ENCODE measurements around the gene ZNF467.

The ZNF467 gene

DNA sequence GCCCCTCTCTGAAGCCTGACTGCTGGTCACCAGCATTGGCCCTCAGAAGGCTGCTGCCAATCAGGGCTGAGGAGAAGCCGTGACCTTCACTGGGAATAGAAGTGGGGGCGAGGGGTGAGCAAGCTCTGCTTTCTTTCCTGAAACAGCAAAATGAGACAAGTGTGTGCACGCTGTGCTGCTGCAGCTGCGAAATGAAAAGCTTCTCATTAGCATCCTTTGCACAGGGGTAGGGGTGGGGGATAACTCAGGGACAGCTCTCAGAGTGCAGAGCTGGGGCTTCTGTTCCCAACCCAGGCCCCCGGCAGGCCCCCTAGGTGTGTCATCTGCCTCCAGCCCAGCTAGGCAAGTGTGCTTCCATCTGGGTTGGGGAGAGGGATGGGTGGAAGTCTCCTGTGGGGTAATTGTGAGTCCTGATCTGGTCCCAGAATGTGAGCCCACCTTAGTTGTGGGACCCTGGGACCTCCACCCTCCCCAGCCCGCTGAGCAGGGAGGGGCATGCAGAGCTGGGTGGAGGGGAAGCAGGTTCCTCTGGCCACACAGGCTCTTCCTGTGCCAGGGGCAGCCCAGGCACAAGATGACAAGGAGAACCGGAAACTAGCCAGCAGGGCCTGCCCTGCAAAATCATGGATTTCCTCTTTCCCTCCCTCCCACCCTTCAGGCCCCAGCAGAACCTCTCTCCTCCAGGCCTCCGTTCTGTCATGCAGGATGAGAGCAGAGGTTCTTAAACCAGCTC is 22.2 kb downstream of the ZNF467 start:
- DNase-seq (ENCODE audit: low spot score): no peak

- DNase-seq (ENCODE audit: low spot score): no peak
Observed at GRCh38 chr7:149750122-149750845, 23.1 kb downstream of the ZNF467 start.

GRCh38 chr7:149748076-149748874 is 25.1 kb downstream of the ZNF467 start:
- DNase-seq (ENCODE audit: low spot score): no peak

GRCh38 chr7:149743476-149744255 is 29.7 kb downstream of the ZNF467 start:
- DNase-seq (ENCODE audit: low spot score): no peak

- DNase-seq (ENCODE audit: low spot score): peak; percentile 80
Observed at GRCh38 chr7:149742075-149742701, 31.2 kb downstream of the ZNF467 start.

- no peak for DNase-seq (ENCODE audit: low spot score)
Observed at GRCh38 chr7:149741629-149742028, 31.8 kb downstream of the ZNF467 start.

GRCh38 chr7:149736478-149737360 is 36.7 kb downstream of the ZNF467 start:
- peak; percentile 47 for DNase-seq (ENCODE audit: low spot score)

GRCh38 chr7:149735779-149736477 is 37.5 kb downstream of the ZNF467 start:
- DNase-seq (ENCODE audit: low spot score): no peak

DNA sequence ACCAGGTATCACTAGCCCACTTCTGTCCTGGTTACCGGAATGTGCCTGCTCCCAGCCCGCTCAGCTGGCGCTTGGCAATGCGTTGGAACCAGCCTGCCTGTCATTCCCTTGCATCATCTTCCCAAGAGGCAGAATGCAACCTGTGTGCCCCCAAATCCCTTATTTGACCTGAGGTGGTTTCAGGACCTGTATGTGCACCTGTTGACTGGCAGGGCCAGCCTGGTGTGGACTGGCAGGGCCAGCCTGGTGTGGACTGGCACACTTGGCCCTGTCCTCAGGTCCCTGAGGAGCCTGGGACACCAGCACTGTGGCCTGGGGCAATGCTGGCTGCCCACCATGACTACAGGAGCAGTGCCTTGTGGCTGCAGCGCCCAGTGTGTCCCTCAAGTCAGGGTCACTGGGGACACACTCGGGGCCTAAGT is 38.2 kb downstream of the ZNF467 start:
- DNase-seq (ENCODE audit: low spot score): no peak

GRCh38 chr7:149734791-149735075 is 38.7 kb downstream of the ZNF467 start:
- no peak for DNase-seq (ENCODE audit: low spot score)

DNA sequence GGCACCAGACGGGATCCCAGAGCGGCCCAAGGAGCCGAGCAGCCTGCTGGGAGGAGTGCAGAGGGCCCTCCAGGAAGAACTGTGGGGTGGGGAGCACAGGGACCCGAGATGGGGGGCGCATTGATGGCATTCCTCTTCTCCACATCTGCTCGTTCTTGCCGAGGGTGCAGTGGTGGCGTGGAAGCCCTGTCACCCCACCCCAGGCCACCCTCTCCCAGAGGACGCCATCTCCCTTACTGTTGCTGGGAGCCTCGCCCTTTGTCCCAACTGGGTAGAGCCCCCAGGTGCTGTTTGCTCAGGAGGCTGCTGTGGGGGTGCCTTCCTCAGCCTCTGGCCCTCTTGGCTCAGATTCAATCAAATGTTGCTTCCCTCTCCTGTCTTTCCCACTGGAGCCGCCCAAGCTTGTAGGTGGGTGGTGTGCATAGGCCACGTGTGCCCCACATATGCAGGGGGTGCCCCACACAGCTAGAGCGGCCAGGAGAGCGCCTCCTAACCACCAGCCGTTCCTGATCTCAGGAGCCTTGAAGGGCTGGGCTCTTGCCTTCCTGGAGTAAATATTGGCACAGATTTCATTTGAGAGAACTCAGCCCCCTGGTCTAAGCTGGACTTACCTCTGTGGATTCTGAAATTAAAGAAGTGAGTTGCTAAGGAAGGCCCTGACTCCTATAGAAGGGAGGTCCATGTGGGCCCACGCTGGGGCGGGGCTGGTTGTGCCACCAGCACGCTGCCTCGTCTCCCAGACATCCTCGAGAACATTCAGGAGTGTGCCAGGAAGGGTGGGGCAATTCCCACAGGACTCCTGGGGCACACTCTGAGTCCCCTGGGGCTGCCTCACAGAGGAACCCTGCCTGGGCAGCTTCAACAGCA is 39.2 kb downstream of the ZNF467 start:
- no peak for DNase-seq (ENCODE audit: low spot score)

DNA sequence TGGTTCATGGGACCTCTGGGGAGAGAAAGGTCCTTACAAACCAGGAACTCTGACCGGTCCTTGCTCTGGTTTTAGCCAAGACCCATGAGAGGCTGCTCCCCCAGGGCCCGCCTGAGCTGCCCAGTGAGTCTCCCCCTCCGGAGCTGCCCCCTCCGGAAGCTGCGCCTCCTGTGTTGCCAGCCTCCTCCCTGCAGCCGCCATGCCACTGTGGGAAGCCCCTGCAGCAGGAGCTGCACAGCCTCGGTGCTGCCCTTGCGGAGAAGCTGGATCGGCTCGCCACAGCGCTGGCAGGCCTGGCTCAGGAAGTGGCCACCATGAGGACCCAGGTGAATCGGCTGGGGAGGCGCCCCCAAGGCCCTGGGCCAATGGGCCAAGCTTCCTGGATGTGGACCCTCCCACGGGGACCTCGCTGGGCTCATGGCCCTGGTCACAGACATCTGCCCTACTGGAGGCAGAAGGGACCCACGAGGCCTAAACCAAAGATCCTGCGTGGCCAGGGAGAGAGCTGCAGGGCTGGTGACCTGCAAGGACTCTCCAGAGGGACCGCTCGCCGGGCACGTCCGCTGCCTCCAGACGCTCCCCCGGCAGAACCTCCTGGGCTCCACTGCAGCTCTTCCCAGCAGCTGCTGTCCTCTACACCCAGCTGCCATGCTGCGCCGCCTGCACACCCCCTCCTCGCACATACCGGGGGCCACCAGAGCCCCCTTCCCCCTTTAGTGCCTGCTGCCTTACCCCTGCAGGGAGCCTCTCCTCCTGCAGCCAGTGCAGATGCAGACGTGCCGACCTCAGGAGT is 40.1 kb downstream of the ZNF467 start:
- DNase-seq (ENCODE audit: low spot score): no peak

DNA sequence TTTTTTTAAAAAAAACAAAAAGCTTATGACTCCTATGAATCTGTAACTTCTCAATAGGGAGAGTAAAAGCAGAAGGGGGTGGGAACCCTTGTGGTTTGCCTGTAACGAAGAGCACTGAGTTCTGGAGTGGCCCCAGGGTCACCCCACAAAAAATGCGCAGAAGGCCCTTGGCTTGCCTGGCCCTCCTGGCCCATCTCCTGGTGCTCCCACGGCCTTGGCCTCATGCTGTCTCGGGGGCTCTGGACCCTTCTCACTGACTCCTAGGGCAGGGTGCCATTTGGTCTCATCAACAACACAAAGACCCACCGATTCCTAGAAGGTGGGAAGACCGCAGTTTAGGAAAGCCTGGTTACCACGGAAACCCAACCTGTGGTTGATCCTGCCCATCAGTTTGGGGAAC is 40.8 kb downstream of the ZNF467 start:
- no peak for DNase-seq (ENCODE audit: low spot score)

DNA sequence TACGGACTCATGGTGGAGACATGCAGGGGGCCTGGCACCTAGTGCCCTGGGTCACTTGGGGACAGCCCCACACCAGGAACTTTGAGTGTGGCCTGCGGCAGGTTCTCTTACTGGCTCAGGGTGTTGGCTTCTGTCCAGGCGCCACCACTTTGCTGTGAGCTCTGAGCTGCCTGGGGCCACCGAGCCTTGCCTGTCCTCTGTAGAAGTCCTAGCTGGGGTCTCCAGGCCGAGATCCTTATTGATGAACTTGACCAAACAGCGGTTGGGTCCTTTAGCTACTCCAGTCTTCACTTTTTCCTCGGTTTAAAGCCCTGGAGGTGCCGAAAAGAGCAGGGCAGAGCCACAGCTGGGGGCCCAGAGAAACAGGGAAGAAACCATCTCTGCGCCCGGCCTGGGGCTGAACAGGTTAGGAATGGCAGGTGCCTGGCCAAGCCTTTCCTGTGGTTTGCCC is 41.3 kb downstream of the ZNF467 start:
- no peak for DNase-seq (ENCODE audit: low spot score)

- no peak for DNase-seq (ENCODE audit: low spot score)
Observed at GRCh38 chr7:149731207-149731955, 42.0 kb downstream of the ZNF467 start.

DNA sequence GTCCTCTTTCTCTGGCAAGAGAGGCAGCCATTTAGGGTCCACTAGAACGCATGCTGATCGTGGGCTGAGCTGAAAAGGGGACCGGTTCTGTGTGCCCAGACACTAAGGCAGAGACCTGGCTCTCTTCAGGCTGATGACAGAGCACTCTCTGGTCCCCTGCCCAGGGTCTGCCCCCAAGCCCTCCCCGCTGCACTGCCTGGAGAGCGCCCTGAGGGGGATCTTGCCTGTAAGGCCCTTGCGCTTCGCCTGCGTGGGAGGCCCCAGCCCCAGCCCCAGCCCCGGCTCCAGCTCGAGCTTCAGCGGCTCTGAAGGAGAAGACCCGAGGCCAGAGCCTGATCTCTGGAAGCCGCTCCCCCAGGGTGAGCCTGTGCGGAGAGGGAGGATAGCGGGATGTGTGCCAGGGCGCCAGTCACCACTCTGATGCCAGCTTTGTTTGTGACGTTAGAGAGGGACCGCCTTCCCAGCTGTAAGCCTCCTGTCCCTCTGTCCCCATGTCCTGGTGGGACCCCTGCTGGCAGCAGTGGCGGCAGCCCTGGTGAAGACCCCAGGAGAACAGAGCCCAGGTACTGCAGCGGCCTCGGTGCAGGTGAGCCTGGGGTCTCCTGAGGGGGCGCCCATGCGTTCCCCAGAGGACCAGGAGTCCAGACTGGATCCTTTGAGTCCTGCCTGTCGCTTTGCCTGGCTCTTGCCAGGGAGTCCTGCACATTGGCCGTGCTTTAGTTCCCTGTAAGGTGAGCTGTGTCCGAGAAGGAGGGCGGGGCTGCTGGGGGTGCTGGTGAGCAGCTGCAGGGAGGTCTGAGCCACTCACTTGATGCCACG is 43.2 kb downstream of the ZNF467 start:
- DNase-seq (ENCODE audit: low spot score): no peak
